GM12878 (cell line): ENCODE measurements around the gene PSMD13. TPM values are rescaled to one million over a fixed set of nuclear protein-coding genes. Genes with fewer than 3 reads are reported as not detected.

Source experiments
- ATF3 ChIP-seq: IDR thresholded peaks from 2 replicates; pipeline ENCODE4 v1.6.1; 2011; ENCODE audit warnings: low read depth, mild to moderate bottlenecking, low read length, moderate library complexity, borderline replicate concordance; ENCODE audit errors: extremely low read depth
- BCLAF1 ChIP-seq: fragments of 450-650 bp; IDR thresholded peaks from 2 replicates; pipeline ENCODE4 v1.6.1; 2017; ENCODE audit warnings: antibody characterized with exemption, mild to moderate bottlenecking, moderate library complexity
- BMI1 ChIP-seq: fragments of 450-650 bp; IDR thresholded peaks from 2 replicates; pipeline ENCODE4 v1.6.1; 2016; ENCODE audit warnings: mild to moderate bottlenecking, moderate library complexity, borderline replicate concordance
- CBFB ChIP-seq: IDR thresholded peaks from 2 replicates; pipeline ENCODE4 v1.6.1; 2016; ENCODE audit warnings: antibody characterized with exemption, low read depth
- E2F8 ChIP-seq: fragments of 450-650 bp; IDR thresholded peaks from 2 replicates; pipeline ENCODE4 v1.6.1; 2018; ENCODE audit warnings: mild to moderate bottlenecking, low read depth, moderate library complexity; ENCODE audit not compliant: partially characterized antibody
- E4F1 ChIP-seq: fragments of 450-650 bp; IDR thresholded peaks from 2 replicates; pipeline ENCODE4 v1.6.1; 2018; ENCODE audit warnings: borderline replicate concordance, mild to moderate bottlenecking; ENCODE audit not compliant: partially characterized antibody
- IRF5 ChIP-seq: fragments of 450-650 bp; IDR thresholded peaks from 2 replicates; pipeline ENCODE4 v1.6.1; 2017; ENCODE audit warnings: borderline replicate concordance
- NFIC ChIP-seq: IDR thresholded peaks from 2 replicates; pipeline ENCODE4 v1.6.1; 2012; ENCODE audit warnings: low read depth, mild to moderate bottlenecking, inconsistent platforms, low read length, moderate library complexity
- NFYA ChIP-seq: IDR thresholded peaks from 2 replicates; pipeline ENCODE4 v1.6.1; 2011; ENCODE audit warnings: low read depth, mild to moderate bottlenecking, low read length, improper control_type of control experiment, borderline replicate concordance
- PML ChIP-seq: IDR thresholded peaks from 2 replicates; pipeline ENCODE4 v1.6.1; 2012; ENCODE audit warnings: low read length, inconsistent platforms
- STAT3 ChIP-seq: IDR thresholded peaks from 2 replicates; pipeline ENCODE4 v1.6.1; 2011; ENCODE audit warnings: low read depth, low read length, improper control_type of control experiment
- TCF3 ChIP-seq: IDR thresholded peaks from 2 replicates; pipeline ENCODE4 v1.6.1; 2012; ENCODE audit warnings: low read depth, mild to moderate bottlenecking, low read length, borderline replicate concordance; ENCODE audit not compliant: insufficient read depth
- ZBTB40 ChIP-seq: fragments of 450-650 bp; IDR thresholded peaks from 2 replicates; pipeline ENCODE4 v1.6.1; 2016; ENCODE audit warnings: mild to moderate bottlenecking, moderate library complexity, borderline replicate concordance
- polyA plus RNA-seq, 11 experiments: library from polyadenylated mRNA; depleted of rRNA in 4 of 11; unstranded in 6 of 11; stranded (reverse) in 5 of 11; fragments of >200 nt; fragmentation: Nextera tagmentation in 4 of 11; fragmentation: Illumina TruSeq in 1 of 11; extraction: Ambion mirVana in 4 of 11; extraction: Trizol in 1 of 11; gene quantifications; 1 replicate in 1 of 11; 2 replicates in 10 of 11; pipeline versions ENCODE4 v1.2.1 to v1.2.3, GENCODE V29; 2011 to 2016; ENCODE audit warnings: inconsistent platforms in 2 of 11, missing spikeins in 2 of 11, low read depth in 1 of 11
- total RNA-seq, 4 experiments: library from RNA; depleted of rRNA in 3 of 4; stranded (reverse); fragments of >200 nt in 3 of 4; fragmentation: Illumina TruSeq in 1 of 4; extraction: Trizol in 1 of 4; gene quantifications; 2 replicates each; pipeline versions ENCODE4 v1.2.1 to v1.2.3, GENCODE V29; 2013 to 2021

The PSMD13 gene
- total and polyA plus RNA-seq, 10 of the 15 experiments (the other 5 are each of a cell fraction or from before 2014, with no cell fraction given), result 141 to 303 (median 177) TPM

- TF ChIP-seq E4F1, result no peak
- TF ChIP-seq BMI1, result peak; percentile 85
- TF ChIP-seq ATF3, result peak; percentile 53; the same call in 1 of the 2 replicates
- peak; percentile 66 for TF ChIP-seq CBFB
- peak; percentile 71; the same call in 1 of the 2 replicates for TF ChIP-seq BCLAF1
- TF ChIP-seq IRF5, result no peak
- TF ChIP-seq TCF3, result peak; percentile 88; the same call in 1 of the 2 replicates
- TF ChIP-seq PML, result peak; percentile 79
- TF ChIP-seq STAT3, result peak; percentile 94; the same call in 1 of the 2 replicates
- TF ChIP-seq NFYA, result no peak
- no peak; the same call in 1 of the 2 replicates for TF ChIP-seq ZBTB40
- TF ChIP-seq NFIC, result peak; percentile 96
- TF ChIP-seq E2F8, result no peak
Observed at GRCh38 chr11:269146-269890, 32.5 kb downstream of the PSMD13 start (continued).
